ENCODE data around the gene CILP2. TPM values are rescaled to one million over a fixed set of nuclear protein-coding genes. Genes with fewer than 3 reads are reported as not detected.

The CILP2 gene
- total and polyA plus RNA-seq, 2 of the 8 experiments (the other 6 are each of a cell fraction or from before 2014, with no cell fraction given) = 4.4 to 5.8 TPM

DNA sequence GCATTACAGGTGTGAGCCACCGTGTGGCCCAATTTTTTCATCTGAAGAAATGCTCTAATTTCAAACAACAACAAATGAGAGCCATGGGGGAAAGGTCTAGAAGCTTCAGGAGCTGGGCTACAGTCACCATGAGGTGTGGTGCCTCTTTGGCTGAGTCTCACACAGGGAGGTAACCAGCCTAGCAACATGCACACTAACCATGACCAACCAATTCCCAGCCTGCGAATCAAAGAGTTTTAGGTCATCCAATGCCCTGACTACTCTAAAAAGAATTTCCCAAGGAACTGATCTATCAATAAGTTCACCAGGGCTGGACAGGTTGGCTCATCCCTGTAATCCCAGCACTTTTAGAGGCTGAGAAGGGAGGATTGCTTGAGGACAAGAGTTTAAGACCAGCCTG, 50.5 kb downstream of the CILP2 start:
- 95% methylated on average over 2 of the region's 2 CpGs; no CpG with 5 or more reads in 1 of the 2 experiments for WGBS, 2 experiments (ENCODE audit: extremely low coverage in 1 of 2, insufficient coverage in 1 of 2, insufficient read length in 1 of 2, insufficient replicate concordance in 2 of 2, low coverage in 1 of 2, low lambda C conversion rate in 2 of 2, missing lambda C conversion rate in 1 of 2)
- Histone ChIP-seq H2BK120ac (replicated peaks; ENCODE audit: low read depth, low read length) (no peak overlapping the region), H3K23me2 (ENCODE audit: low read depth, low read length) (no peaks in the 10 kb centered on the region), H3K9me3 (ENCODE audit: insufficient read depth in 2 of 2, low read depth in 1 of 2, low read length in 1 of 2) (no peaks in the 10 kb centered on the region), H4K91ac (replicated peaks; ENCODE audit: insufficient read length, low read length) (no peak overlapping the region), H3K27me3 (replicated peaks in 1 of 4; ENCODE audit: control insufficient read depth in 3 of 4, extremely low read depth in 1 of 4, insufficient read depth in 3 of 4, low read length in 3 of 4) (no peaks in the 10 kb centered on the region), H4K8ac (ENCODE audit: extremely low read depth, insufficient read depth, low read length) (no peak overlapping the region), H2BK12ac (ENCODE audit: low read depth, low read length) (no peak overlapping the region), H3K9ac (replicated peaks in 1 of 4; ENCODE audit: extremely low read depth in 1 of 4, low read depth in 3 of 4, low read length in 3 of 4) (no peak overlapping the region), H3K23ac (ENCODE audit: insufficient read length) (no peak overlapping the region), H3K4ac (replicated peaks; ENCODE audit: insufficient read length, low read depth, low read length) (no peak overlapping the region), H3K14ac (ENCODE audit: insufficient read length) (no peak overlapping the region), H2AK5ac (ENCODE audit: low read depth, low read length) (no peak overlapping the region), H3K36me3 (ENCODE audit: control insufficient read depth in 2 of 4, insufficient read depth in 4 of 4, low read length in 3 of 4) (no peaks in the 10 kb centered on the region), H3K27ac (ENCODE audit: low read depth, low read length) (no peak overlapping the region), H2AFZ (ENCODE audit: low read length) (no peak overlapping the region), H3K79me2 (ENCODE audit: control insufficient read depth in 1 of 2, insufficient read depth in 2 of 2, low read length in 2 of 2) (no peaks in the 10 kb centered on the region), H3K4me1 (replicated peaks in 1 of 4; ENCODE audit: control insufficient read depth in 3 of 4, insufficient read depth in 4 of 4, low read length in 3 of 4) (peaks cover 5 to 12% (median 9%) of the 10 kb centered on the region in 4 experiments), H3K18ac (ENCODE audit: extremely low read depth, low read length) (no peak overlapping the region), H2BK15ac (ENCODE audit: low read length) (no peak overlapping the region), H3K56ac (replicated peaks; ENCODE audit: insufficient read length, low read depth, low read length) (no peak overlapping the region), H3K4me2 (ENCODE audit: insufficient read depth in 1 of 2, low read depth in 2 of 2, low read length in 2 of 2) (no peak overlapping the region), H2BK5ac (ENCODE audit: low read depth, low read length) (no peak overlapping the region), H4K20me1 (replicated peaks in 1 of 2; ENCODE audit: control insufficient read depth in 1 of 2, insufficient read depth in 2 of 2, low read length in 2 of 2) (no peaks in the 10 kb centered on the region), H3K79me1 (ENCODE audit: low read depth, low read length) (no peaks in the 10 kb centered on the region), H2BK20ac (ENCODE audit: low read length) (no peak overlapping the region), H4K5ac (ENCODE audit: insufficient read length, low read depth, low read length) (no peak overlapping the region), H3K4me3 (ENCODE audit: extremely low read depth in 1 of 4, insufficient read depth in 2 of 4, low read depth in 3 of 4, low read length in 4 of 4) (no peak overlapping the region)
- FAIRE-seq (no peak), DNase-seq (ENCODE audit: low read depth in 1 of 2, low spot score in 2 of 2) (no peak)
- ChIA-PET CTCF (ENCODE audit: partially characterized antibody) (interaction anchor here (0.9 to 3.2 kb wide), 2 partner anchors 25 to 34 kb away, joined by 4 to 18 read pairs; no protein-coding TSS in a partner anchor), POLR2A (ENCODE audit: partially characterized antibody) (interaction anchor here (0.8 kb wide), 1 partner anchor 76 kb away, joined by 3 read pairs; no protein-coding TSS in a partner anchor)
- TF ChIP-seq, protein P1, sequence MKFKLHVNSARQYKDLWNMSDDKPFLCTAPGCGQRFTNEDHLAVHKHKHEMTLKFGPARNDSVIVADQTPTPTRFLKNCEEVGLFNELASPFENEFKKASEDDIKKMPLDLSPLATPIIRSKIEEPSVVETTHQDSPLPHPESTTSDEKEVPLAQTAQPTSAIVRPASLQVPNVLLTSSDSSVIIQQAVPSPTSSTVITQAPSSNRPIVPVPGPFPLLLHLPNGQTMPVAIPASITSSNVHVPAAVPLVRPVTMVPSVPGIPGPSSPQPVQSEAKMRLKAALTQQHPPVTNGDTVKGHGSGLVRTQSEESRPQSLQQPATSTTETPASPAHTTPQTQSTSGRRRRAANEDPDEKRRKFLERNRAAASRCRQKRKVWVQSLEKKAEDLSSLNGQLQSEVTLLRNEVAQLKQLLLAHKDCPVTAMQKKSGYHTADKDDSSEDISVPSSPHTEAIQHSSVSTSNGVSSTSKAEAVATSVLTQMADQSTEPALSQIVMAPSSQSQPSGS (IDR thresholded peaks at IDR 0.05; ENCODE audit: low read length) = no peak
- TF ChIP-seq SRF (IDR thresholded peaks at IDR 0.05; ENCODE audit: low read depth, low read length) (no peak), CBX5 (IDR thresholded peaks at IDR 0.05; ENCODE audit: low read depth, low read length) (no peak), ZNF274 (IDR thresholded peaks at IDR 0.05; ENCODE audit: borderline replicate concordance, extremely low read depth, low read length) (no peak), ASH2L (IDR thresholded peaks at IDR 0.05; ENCODE audit: low read length) (no peak), KDM5A (IDR thresholded peaks at IDR 0.05; ENCODE audit: low read length) (no peak), HDAC6 (IDR thresholded peaks at IDR 0.05; ENCODE audit: low read depth, low read length) (no peak), CEBPB (IDR thresholded peaks at IDR 0.05; ENCODE audit: low read depth, low read length) (no peak), CTBP2 (IDR thresholded peaks at IDR 0.05; ENCODE audit: borderline replicate concordance, insufficient read depth, insufficient read length, low read length) (no peak), BACH1 (IDR thresholded peaks at IDR 0.05; ENCODE audit: low read length) (no peak)
- TF ChIP-seq, protein P2, sequence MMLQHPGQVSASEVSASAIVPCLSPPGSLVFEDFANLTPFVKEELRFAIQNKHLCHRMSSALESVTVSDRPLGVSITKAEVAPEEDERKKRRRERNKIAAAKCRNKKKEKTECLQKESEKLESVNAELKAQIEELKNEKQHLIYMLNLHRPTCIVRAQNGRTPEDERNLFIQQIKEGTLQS (IDR thresholded peaks at IDR 0.05; ENCODE audit: insufficient read depth, low read depth, low read length) = no peak
- TF ChIP-seq, protein P3, sequence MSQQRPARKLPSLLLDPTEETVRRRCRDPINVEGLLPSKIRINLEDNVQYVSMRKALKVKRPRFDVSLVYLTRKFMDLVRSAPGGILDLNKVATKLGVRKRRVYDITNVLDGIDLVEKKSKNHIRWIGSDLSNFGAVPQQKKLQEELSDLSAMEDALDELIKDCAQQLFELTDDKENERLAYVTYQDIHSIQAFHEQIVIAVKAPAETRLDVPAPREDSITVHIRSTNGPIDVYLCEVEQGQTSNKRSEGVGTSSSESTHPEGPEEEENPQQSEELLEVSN (IDR thresholded peaks at IDR 0.05) = no peak

All from H1 (cell line).